GM19395 (cell line): ENCODE results near the gene OR11H6.
"Not testable (repeated sequence)": the region's sequence is repeated elsewhere in the genome, so short reads cannot be mapped to it uniquely, and the experiment has no call there.

Experiments used
- ATAC-seq: cut with Tn5 transposase; IDR thresholded peaks from one replicate; pipeline ENCODE4 v1.9.1; 2021; ENCODE audit warnings: mild to moderate bottlenecking, moderate library complexity; ENCODE audit not compliant: unreplicated experiment

Gene OR11H6

GRCh38 chr14:20247646-20248246 lies 24.2 kb downstream of the OR11H6 start:
- ATAC-seq: no peak

- no peak for ATAC-seq
Observed at GRCh38 chr14:20262642-20263128, 39.2 kb downstream of the OR11H6 start.

GRCh38 chr14:20264361-20264760 lies 40.9 kb downstream of the OR11H6 start:
- ATAC-seq: not testable (repeated sequence)

- no peak for ATAC-seq
Observed at GRCh38 chr14:20274062-20274461, 50.6 kb downstream of the OR11H6 start.
